ENCODE measurements around the gene PAIP2.
"Not testable (repeated sequence)": the region's sequence is repeated elsewhere in the genome, so short reads cannot be mapped to it uniquely, and the experiment has no call there.

PAIP2 gene, protein sequence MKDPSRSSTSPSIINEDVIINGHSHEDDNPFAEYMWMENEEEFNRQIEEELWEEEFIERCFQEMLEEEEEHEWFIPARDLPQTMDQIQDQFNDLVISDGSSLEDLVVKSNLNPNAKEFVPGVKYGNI

DNA sequence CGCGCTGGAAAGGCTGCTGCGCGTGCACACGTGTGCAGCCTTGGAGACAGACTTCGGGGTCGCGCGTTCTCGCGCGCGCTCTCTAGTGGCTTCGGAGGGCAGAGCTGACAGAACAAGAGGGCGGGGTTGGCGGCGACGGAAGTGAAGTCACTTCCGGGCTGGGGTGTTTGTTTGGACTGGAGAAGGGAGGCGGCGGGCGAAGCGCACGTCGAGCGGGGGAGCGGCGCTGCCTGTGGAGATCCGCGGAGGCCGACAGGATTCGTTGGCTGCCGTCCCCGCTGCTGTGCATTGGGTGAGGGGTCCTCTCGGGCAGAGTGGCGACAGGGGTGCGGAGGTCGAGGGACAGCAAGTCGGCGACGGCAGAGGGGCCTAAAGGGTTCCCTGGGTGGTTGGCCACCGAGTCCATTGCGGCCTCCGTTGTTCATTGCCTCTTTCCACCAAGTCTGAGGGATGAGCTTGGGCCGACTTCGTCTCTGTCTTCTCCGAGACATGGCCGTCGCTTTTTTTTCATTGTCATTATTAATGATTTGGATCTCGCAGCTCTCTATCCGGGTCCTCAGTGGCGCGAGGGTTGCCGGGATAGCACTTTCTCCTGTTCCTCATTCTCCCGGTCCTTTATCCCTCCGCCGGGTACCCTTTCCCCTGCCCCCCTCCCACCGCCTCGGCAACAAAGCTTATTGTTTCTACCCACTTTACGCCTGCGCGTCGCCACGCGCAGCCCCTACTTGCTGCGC lies at the start of gene PAIP2:
Gene PAIP2 (plus strand): TSS at position 166 of the 734 bp plus-strand sequence. CDS start 21,931 bp downstream, outside the sequence.
- DNase-seq, result peak; percentile 98

DNA sequence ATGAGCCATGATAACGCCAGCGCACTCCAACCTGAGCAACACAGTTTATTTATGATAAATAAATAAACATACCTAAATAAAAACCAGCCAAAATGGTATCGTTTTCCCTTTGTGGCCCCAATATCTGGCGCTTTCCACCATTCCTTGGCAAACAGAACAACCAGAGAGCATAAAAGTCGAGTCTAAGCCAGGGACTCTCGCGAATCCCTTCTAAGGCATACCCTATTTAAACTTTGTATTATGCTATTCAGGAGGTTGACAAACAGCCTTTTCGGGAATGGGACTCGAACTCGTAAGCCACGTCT lies 48.5 kb upstream of the PAIP2 start:
- no peak for DNase-seq

DNA sequence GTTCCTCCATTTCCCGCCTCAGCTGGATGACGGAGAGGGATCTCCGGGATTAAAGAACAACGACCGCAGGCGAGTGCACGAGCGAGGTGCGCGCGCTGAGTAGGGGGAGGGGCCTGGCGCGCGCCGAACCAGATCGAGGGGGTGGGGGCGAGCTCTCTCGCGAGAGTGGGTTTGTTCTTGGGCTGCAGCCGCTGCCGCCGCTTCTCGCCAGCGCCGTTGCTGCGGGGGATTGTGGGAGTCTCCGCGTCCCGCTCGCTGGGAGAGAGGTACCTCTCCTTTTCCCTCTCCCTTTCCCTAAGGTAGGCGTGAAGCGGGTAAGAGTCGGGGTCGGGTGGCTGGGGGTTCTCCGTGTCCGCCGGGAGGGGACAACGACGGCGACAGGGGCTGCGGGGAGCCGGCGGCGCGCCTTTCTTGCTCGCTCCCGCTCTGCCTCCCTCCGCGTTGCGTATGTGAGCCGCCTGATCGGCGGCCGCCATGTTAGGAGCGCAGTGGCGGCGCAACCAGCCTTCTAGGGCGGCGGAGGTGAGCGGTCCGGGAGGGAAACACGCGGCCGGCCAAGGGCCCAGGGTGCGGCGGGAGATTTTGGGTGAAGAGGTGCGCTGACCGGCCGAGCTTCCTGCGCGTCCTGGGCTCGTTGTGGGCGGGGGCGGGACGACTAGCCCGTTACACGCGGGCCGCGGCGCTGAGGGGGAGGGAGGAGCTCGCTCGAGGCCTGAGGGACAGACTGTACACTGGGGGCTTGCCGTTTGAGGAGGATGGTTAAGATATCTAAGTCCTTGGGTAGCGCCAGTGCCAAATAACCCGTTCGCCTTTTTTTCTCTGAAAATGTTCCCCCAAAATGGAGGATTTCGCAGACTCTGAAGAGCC lies 47.9 kb upstream of the PAIP2 start, which contains the start of gene MATR3:
Gene MATR3 (plus strand): TSS at position 234 of the 867 bp plus-strand sequence. CDS start 13,676 bp downstream, outside the sequence.
- DNase-seq, result peak; percentile 97

DNA sequence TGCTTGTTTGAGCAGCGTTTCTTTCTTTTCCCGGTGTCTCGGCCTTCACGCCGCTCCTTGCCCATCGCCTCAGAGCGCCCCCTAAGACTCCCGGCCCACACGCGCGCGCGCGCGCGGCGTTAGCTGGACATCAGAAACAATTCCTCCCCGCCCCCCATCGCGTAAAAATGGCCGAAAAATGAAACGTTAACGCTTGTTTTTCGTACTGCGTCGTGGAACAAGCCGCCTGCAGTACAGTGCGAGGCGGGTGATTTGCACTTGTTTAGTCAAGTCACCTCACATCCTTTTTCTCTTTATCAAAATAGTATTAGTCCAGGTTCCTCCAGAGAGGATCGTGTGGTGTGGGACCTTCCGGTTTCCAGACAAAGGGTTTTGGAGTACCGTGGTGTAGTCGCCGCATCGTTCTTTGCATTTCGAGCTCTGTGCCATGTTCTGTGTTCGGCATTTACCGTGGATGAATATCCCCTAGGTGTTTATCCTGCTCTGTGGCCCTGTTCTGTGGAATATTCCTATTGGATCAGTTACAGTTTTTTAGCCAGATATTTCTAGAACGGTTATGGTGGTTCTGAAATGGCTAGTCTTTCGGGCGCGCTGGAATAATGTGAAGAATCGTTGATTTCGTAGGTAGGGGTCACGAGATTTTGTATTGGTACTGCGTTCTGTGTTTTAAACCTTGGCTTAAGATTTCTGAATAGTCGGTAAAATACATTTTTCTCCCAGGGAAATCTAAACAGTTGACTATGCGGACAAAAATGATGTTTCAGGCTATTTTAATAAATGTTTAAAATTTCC lies 47.1 kb upstream of the PAIP2 start:
- DNase-seq, result peak; percentile 81

DNA sequence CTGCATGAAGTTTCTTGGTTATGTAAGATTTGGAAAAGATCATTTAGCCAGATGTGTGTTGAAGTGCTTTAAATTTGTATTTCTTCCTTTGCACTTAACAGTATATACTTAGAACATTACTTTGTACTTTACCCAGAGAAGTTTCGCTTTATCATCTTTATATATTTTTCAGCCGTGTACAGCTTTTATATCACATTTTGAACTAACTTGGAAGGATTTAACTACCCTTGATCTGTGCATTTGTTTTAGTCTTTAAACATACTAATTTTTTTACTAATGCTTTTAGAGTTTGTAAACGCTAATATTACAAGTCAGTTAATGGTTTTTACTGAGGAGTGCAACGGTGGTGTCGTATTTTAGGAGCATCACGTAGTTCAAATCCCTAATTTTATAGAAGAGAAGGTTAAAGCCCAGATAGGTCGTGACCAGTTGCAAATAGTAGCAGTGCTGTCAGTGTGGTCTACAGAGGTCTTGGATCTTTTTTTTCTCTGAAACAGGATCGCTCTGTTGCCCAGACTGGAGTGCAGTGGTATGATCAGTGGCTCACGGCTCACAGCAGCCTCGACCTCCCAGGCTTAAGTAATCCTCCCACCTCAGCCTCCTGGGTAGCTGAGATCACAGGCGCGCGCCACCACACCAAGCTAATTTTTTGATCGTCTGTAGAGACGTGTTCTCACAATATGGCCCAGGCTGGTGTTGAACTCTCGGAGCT lies 46.2 kb upstream of the PAIP2 start:
- no peak for DNase-seq

DNA sequence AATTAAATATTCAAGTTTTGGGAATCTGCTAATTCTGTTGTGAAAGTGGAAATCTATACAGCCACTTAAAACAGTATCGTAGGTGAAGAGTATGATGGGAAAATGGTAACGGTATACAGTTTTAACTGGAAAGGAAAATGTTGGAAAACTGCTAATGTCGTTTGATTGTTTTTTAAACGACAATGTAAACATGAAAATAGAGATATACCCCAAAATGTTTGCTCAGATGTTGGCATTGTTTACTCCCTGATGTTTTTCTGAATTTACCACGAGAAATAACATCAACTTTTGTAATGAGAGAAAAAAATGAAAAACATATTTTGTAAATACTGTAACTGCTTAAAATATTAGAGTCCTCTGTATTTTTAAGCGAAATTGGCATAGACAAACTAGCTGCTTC lies 45.5 kb upstream of the PAIP2 start:
- no peak for DNase-seq

DNA sequence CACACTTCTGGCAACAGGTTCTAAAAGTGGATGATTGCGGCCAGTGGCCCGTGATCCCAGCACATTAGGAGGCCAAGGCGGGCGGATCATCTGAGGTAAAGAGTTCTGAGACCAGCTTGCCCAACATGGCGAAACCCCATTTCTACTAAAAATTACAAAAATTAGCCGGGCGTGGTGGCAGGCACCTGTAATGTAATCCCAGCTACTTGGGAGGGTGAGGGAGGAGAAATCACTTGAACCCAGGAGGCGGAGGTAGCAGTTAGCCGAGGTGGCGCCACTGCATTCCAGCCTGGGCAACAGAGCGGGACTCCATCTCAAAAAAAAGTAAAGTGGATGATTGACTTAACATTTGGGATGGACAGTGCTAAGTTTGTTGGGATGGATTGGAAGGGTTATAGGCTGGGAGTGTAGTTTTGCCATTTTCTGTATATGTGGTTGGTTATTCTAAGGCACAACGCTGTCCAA lies 44.8 kb upstream of the PAIP2 start:
- no peak for DNase-seq

DNA sequence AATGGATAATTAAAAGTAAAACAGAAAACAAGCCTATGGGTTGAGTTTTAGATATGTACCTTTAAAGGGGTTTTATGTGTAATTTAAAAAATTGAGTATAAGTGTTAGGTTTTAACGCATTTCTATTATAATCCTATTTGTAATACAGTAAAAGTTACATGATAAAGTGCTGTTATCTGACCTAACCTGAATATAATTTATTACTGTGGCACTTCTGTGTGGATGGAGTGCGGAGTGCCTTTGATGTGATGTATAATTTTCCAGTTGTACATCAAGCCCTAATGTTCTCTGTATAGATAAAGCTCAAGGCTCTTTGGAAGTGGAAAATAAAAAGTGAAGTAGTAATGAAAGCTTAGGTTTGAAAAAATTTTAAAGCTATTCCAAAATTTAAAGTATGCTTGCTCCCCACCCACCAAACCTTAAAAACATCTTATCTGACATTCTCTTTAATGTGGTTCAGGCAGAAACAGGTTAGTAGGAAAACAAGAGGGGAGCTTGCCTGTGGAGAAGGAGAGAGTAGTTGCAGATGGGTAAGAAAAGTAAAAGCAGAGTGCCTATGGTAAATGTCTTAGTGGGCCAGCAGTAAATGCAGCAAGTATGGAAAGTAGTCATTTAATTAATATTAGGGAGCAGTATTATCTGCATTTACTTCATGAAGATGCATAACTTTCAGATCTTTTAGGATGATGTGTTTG lies 44.1 kb upstream of the PAIP2 start:
- DNase-seq, result no peak

DNA sequence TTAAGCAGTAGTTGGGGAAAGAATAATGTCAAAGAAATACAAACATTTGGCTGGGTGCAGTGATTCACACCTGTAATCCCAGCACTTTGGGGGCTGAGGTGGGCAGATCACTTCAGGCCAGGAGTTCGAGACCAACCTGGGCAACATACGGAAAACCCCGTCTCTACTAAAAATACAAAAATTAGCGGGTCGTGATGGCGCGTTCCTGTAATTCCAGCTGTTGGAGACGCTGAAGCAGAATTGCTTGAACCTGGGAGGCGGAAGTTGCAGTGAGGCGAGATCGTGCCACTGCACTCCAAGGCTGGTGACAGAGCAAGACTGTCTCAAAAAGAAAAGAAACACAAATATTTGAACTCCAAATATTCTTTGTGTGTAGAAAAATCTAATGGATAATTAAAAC lies 43.4 kb upstream of the PAIP2 start:
- no peak for DNase-seq

DNA sequence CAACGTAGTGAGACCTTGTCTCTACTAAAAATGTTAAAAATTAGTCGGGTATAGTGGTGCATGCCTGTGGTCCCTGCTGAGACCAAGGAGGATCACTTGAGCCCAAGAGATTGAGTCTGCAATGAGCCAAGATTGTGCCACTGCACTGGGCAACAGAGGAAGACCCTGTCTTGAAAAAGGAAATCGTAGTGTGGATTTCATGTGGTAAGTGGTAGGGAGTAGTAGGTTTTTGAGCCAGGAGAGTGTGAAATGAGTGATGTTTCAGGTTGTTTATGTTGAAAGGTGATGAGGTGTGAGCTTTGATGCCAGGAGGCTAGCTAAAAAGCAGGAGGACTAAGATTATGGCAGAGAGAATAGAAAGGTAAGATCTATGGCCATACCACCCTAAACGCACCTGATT lies 42.2 kb upstream of the PAIP2 start:
- no peak for DNase-seq

DNA sequence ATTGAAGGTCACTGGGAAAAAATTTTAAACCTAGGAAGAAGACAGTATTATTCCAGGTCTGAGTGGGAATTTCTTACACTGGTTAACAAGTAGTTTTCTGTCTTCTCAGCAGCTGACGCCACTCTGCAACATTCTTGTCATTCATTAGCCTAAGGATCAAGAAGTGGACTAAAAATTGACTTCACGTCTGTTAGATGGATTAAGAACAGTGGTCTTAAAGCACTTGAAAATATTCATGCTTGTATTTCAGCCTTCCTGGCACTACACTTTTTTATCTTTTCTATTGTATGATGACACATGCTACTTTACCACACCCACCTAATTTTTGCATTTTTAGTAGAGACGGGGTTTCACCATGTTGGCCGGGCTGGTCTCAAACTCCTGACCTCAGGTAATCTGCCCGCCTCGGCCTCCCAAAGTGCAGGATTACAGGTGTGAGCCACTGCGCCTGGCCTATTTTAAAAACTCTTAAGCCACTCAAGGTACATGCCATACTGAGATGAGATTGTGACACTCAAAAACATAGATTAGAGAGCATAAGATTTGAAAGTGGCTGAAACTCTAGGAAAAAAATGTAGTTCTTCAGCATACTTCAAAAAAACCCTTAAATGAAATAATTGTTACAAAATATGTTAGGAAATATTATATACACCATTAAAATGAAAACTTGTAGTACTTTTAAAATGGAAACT lies 39.7 kb upstream of the PAIP2 start:
- DNase-seq, result no peak

DNA sequence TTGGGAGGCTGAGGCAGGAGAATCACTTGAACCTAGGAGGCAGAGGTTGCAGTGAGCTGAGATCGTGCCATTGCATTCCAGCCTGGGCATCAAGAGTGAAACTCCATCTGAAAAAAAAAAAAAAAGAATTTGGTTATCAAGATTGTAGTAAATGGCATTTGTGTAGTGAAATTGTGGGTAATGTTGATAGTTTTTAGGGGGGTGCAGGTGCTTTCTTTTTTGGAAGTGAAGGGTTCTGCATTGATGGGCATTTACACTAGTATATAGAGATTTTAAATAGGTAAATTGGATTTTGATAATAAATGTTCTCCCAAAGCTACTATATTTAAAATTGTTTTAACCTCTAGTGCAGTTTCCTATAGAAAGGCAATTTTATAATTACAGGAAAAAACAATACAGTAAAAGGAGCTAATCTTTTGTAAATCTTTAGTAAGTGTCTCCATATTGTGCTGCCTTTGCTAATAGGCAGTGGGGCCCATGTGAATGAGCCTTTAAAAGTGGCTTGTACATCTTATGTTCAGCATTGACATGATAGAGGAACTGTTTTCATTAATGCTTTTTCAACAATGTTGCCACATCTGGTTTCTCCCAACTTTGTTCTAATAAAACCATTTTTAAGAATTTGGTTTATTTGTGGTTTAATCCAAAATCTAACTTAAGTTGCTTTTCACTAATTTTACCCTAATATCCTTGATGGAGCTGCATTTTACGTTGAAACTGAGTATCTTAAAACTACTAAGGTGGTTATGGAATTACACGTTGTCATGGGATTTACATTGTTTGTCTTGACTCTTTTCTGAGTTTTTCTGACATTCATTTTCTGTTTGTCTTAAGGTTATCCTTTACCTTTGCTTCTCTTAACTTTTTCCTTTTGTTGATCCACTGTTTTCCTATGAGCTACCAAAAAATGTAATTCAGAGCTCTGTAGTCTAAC lies 37.0 kb upstream of the PAIP2 start:
- DNase-seq, result no peak

DNA sequence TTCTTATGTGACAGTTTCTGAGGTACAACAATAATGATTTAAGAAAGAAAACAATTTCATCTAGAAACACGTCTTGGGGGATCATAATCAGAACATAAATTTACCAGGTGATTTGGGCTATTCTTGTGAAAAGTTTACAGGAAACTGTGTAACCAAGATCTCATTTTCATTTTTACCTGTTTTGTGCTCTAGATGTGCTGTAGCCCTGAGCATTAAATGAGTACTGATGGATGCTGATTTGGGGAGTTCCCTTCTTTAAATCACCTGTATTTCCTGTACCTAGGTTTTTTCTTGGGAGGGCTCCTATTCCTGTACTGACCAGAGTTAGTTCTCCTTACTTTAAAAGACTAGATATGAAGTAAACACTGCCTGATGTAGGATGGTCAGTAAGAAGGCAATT lies 35.5 kb upstream of the PAIP2 start:
- DNase-seq, result no peak

DNA sequence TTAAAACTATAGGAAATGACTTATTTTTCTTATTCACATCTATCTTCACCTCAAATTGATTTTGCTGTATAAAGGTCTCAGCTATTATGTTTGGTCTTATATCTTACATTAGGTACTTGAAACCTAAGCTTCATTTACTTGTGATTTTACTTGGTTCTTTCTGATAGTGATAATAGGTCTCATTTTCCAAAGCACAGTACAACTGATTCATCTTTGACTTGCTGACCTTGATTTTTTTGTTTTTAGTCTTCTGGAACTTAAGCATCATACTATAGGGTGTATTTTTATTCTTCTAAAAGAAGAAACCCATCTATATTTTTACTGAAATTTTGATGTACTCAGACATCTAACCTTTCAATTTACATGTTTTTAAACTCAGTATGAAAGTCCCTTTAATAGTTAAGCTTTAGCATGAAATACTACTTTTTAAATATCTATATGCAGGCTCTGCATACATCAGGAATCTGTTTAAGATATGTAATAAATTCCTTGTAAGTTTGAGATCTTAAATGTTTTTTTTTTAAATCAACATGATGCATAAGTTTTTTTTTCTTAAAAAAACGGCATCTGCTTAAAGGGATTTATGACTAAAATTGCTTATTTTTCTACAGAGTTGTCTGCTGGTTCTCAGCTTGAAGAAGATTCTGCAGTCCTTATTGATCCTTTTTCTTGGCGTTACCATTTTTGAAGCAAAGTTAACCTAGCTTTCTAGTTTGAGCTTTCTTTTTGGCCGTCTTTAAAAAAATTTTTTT lies 34.9 kb upstream of the PAIP2 start:
- no peak for DNase-seq

DNA sequence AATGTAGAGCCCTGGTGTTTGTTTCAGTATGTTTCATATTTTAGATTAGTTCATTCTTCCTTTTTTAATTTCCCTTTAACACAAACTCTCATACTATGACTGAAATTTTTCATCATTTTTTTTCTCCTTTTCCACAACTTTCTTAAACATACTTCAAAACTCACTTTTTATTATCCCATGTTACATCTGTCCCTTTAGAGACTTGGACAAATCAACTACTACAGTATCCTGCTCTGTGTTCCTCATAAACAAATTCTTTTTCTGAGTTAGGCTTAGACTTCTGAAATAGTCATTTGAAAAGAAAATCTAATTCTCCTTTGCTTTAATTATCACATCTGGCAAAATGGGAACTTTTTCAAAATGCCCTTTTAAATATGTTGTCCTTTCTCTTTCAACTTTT lies 32.9 kb upstream of the PAIP2 start:
- no peak for DNase-seq

DNA sequence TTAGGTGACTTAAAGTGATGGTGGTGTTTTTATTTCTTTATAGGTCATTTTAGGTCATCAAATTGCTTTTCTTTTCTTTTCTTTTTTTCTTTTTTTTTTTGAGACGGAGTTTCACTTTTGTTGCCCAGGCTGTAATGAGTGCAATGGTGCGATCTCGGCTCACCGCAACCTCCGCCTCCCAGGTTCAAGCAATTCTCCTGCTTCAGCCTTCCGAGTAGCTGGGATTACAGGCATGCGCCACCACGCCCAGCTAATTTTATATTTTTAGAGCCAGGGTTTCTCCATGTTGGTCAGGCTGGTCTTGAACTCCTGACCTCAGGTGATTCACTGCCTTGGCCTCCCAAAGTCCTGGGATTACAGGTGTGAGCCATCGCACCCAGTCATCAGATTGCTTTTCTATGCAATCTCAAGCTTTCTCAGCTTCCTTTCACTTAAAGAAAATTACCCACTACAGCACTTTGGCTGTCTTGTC lies 30.9 kb upstream of the PAIP2 start:
- not testable (repeated sequence) for DNase-seq

DNA sequence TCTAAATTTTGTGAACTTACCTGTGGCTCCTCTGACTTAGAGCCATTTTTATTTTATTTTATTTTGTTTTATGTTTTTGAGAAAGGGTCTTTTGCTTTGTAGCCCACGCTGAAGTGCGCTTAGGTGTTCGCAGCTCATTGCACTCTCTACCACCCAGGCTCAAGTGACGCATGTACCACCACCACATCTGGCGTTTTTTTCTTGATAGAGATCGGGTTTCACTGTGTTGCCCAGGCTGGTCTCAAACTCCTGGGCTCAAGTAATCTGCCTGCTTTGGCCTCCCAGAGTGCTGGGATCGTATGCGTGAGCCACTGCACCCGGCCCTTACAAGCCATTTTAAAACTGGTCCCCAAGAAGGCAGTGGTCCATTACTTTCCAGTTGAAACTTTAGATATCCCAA lies 29.6 kb upstream of the PAIP2 start:
- no peak for DNase-seq

DNA sequence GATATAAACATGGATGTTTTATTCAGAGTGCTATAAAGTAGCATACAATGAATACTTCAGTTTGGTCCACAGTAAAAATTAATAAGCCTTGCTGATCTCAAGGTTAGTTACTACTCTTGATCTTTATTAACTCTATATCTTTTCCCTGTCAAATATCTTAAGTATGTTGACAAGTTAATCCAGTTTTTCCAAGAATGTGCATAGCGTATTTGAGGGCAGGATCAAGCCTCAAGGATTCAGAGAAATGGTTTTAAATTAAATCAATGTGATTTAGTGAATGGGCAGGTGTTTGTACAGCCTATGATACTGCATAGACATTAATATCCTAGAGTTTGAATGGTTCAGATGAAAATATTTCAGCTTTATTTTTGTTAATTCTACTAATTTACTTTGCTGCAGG lies 27.4 kb upstream of the PAIP2 start:
- no peak for DNase-seq

DNA sequence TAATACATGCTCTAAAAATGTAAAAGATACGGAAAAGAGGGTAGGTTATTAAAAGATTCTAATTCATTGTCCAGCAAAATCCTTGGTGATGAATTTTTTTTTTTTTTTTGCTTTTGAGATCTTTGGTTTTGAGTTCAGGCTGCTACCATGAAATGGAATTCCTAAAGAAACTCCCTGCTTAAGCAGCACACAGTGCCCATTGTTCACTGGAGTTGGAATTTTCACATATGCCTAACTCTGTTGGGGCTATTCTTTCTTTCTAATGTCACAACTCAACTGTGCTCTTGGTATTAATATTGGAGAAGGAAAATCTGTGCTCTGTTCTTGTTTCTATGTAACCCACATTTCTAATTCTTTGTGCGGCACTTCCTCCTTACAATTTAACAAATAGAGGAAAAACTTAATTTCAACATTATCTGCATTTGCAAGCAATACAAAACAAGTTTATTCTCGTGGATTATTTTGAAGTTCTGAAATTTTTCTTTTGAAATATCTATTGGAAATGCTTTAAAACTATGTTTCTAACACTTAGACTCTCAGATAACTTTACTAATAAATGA lies 26.5 kb upstream of the PAIP2 start:
- no peak for DNase-seq

Measured in fibroblast of upper back skin (primary cell).